GM12878 (cell line): ENCODE data around the gene CAMTA1. TPM values are rescaled to one million over a fixed set of nuclear protein-coding genes. Genes with fewer than 3 reads are reported as not detected.

Experiments
- ATAC-seq: fragments of 200-7000 bp; cut with Tn5 transposase; 3 replicates; pipeline ENCODE4 v1.9.1; 2020; ENCODE audit warnings: mild to moderate bottlenecking, moderate library complexity
- BruUV-seq: library from RNA; stranded (reverse); fragments of 400-500 nt; replicated peaks from 2 replicates; lab custom pipeline; 2021; lab: Mats Ljungman, UMichigan
- CTCF ChIA-PET: fragments of 300-600 bp; sonication (Branson Sonifier 250); formaldehyde crosslinking; extraction: SDS; loops from one replicate; lab custom pipeline; 2021; ENCODE audit warnings: inconsistent platforms; lab: Yijun Ruan, JAX
- POLR2A ChIA-PET: fragments of 350-600 bp; formaldehyde crosslinking; extraction: SDS; loops from one replicate; lab custom pipeline; 2021; ENCODE audit warnings: inconsistent platforms; lab: Charles Lee
- RAD21 ChIA-PET: fragments of 300-600 bp; sonication (Branson Sonifier 250); formaldehyde crosslinking; loops from one replicate; lab custom pipeline; 2023; ENCODE audit warnings: antibody characterized with exemption; ENCODE audit not compliant: unreplicated experiment; lab: Charles Lee
- SMC1A ChIA-PET: fragments of 300-600 bp; sonication (Branson Sonifier 250); formaldehyde crosslinking; loops from one replicate; lab custom pipeline; 2023; ENCODE audit not compliant: unreplicated experiment, uncharacterized antibody; lab: Charles Lee
- DNase-seq: peaks from one replicate; pipeline ENCODE4 v3.0.0-alpha.2; 2011; ENCODE audit warnings: low read depth, low spot score
- FAIRE-seq: peaks from 3 replicates; lab custom pipeline; 2011; peaks lifted over from hg19 to GRCh38; lab: Jason Lieb, UNC
- H2AFZ ChIP-seq: 2 replicates; pipeline ENCODE4 v1.6.0; 2011; ENCODE audit warnings: low read depth, low read length, control low read depth; ENCODE audit not compliant: control insufficient read depth
- H3K27ac ChIP-seq: 2 replicates; pipeline ENCODE4 v1.5.1; 2011; ENCODE audit warnings: control low read depth; ENCODE audit not compliant: control insufficient read depth, insufficient read depth
- H3K27me3 ChIP-seq, 2 experiments: replicated peaks in 1 of 2; 2 replicates each; pipeline versions ENCODE4 v1.6.0 to v1.6.1; 2011; ENCODE audit warnings: low read length in 1 of 2; ENCODE audit not compliant: control insufficient read depth in 2 of 2, insufficient read depth in 2 of 2
- H3K36me3 ChIP-seq, 2 experiments: 2 replicates each; pipeline ENCODE4 v1.5.1; 2011; ENCODE audit warnings: low read length in 1 of 2; ENCODE audit not compliant: control insufficient read depth in 2 of 2, insufficient read depth in 2 of 2
- H3K4me1 ChIP-seq: 2 replicates; pipeline ENCODE4 v1.6.1; 2011; ENCODE audit warnings: mild to moderate bottlenecking, low read length, moderate library complexity, mixed read lengths; ENCODE audit not compliant: control insufficient read depth, insufficient read depth
- H3K4me2 ChIP-seq: 2 replicates; pipeline ENCODE4 v1.6.0; 2011; ENCODE audit warnings: control low read depth; ENCODE audit not compliant: control insufficient read depth, insufficient read depth
- H3K4me3 ChIP-seq: fragments of 200-600 bp; sonication (generic); 2 replicates; pipeline ENCODE4 v1.5.1; 2016
- H3K79me2 ChIP-seq: 2 replicates; pipeline ENCODE4 v1.6.0; 2011; ENCODE audit warnings: low read length; ENCODE audit not compliant: control insufficient read depth, insufficient read depth
- H3K9ac ChIP-seq: 2 replicates; pipeline ENCODE4 v1.8.0; 2011; ENCODE audit warnings: low read length, control low read depth, mixed read lengths; ENCODE audit not compliant: control insufficient read depth, insufficient read depth
- H3K9me3 ChIP-seq: replicated peaks from 3 replicates; pipeline ENCODE4 v1.5.1; 2011; ENCODE audit warnings: mild to moderate bottlenecking, low read length; ENCODE audit not compliant: control insufficient read depth, insufficient read depth
- H4K20me1 ChIP-seq: 2 replicates; pipeline ENCODE4 v1.6.0; 2011; ENCODE audit not compliant: control insufficient read depth, insufficient read depth
- ASH2L ChIP-seq: fragments of 300-600, 200-600 bp; sonication (generic); IDR thresholded peaks from 2 replicates; pipeline ENCODE4 v1.6.1; 2017; ENCODE audit warnings: low read depth, mild to moderate bottlenecking, borderline replicate concordance
- KDM1A ChIP-seq: fragments of 200-600 bp; sonication (generic); IDR thresholded peaks from 2 replicates; pipeline ENCODE4 v1.6.1; 2016; ENCODE audit warnings: borderline replicate concordance
- MTA3 ChIP-seq: IDR thresholded peaks from 2 replicates; pipeline ENCODE4 v1.6.1; 2012; ENCODE audit warnings: low read length, inconsistent platforms, borderline replicate concordance
- NFIC ChIP-seq: IDR thresholded peaks from 2 replicates; pipeline ENCODE4 v1.6.1; 2012; ENCODE audit warnings: low read depth, mild to moderate bottlenecking, inconsistent platforms, low read length, moderate library complexity
- NR2F1 ChIP-seq: fragments of 450-650 bp; conservative IDR thresholded peaks from 2 replicates; pipeline ENCODE4 v1.6.1; 2017; ENCODE audit warnings: mild to moderate bottlenecking
- SMC3 ChIP-seq: IDR thresholded peaks from 2 replicates; pipeline ENCODE4 v1.6.1; 2011; ENCODE audit warnings: low read length, improper control_type of control experiment, borderline replicate concordance
- SREBF1 ChIP-seq: IDR thresholded peaks from 2 replicates; pipeline ENCODE4 v1.6.1; 2012; ENCODE audit warnings: mild to moderate bottlenecking, low read length
- SREBF2 ChIP-seq: IDR thresholded peaks from 2 replicates; pipeline ENCODE4 v1.6.1; 2012; ENCODE audit warnings: mild to moderate bottlenecking, low read length
- TBL1XR1 ChIP-seq: IDR thresholded peaks from 2 replicates; pipeline ENCODE4 v1.6.1; 2012; ENCODE audit warnings: low read depth, low read length, improper control_type of control experiment
- TCF3 ChIP-seq: IDR thresholded peaks from 2 replicates; pipeline ENCODE4 v1.6.1; 2012; ENCODE audit warnings: low read depth, mild to moderate bottlenecking, low read length, borderline replicate concordance; ENCODE audit not compliant: insufficient read depth
- TCF7 ChIP-seq: IDR thresholded peaks from 2 replicates; pipeline ENCODE4 v1.6.1; 2014; ENCODE audit warnings: antibody characterized with exemption, borderline replicate concordance
- YBX1 ChIP-seq: fragments of 450-650 bp; IDR thresholded peaks from 2 replicates; pipeline ENCODE4 v1.6.1; 2016; ENCODE audit warnings: antibody characterized with exemption
- ZNF687 ChIP-seq: fragments of 450-650 bp; IDR thresholded peaks from 2 replicates; pipeline ENCODE4 v1.6.1; 2017; ENCODE audit warnings: mild to moderate bottlenecking, moderate library complexity
- WGBS: methylation state at CpG from one replicate; pipeline ENCODE4 v1.1.6; 2016; ENCODE audit warnings: low lambda C conversion rate; ENCODE audit not compliant: insufficient replicate concordance, insufficient coverage; ENCODE audit errors: missing lambda C conversion rate; 5-methylcytosine and 5-hydroxymethylcytosine counted together
- in situ Hi-C: fragments of 300-500 bp; cut with MboI; formaldehyde crosslinking; loops from 9 replicates; pipeline ENCODE4 v1.14.3; 2018; ENCODE audit warnings: mixed read lengths
- intact Hi-C: fragments of 100-400 bp; cut with micrococcal nuclease; formaldehyde crosslinking; loops from one replicate; pipeline ENCODE4 v1.14.2; 2022; ENCODE audit not compliant: unreplicated experiment
- polyA plus RNA-seq, 11 experiments: library from polyadenylated mRNA; depleted of rRNA in 4 of 11; unstranded in 6 of 11; stranded (reverse) in 5 of 11; fragments of >200 nt; fragmentation: Nextera tagmentation in 4 of 11; fragmentation: Illumina TruSeq in 1 of 11; extraction: Ambion mirVana in 4 of 11; extraction: Trizol in 1 of 11; gene quantifications; 1 replicate in 1 of 11; 2 replicates in 10 of 11; pipeline versions ENCODE4 v1.2.1 to v1.2.3, GENCODE V29; 2011 to 2016; ENCODE audit warnings: inconsistent platforms in 2 of 11, missing spikeins in 2 of 11, low read depth in 1 of 11
- total RNA-seq, 4 experiments: library from RNA; depleted of rRNA in 3 of 4; stranded (reverse); fragments of >200 nt in 3 of 4; fragmentation: Illumina TruSeq in 1 of 4; extraction: Trizol in 1 of 4; gene quantifications; 2 replicates each; pipeline versions ENCODE4 v1.2.1 to v1.2.3, GENCODE V29; 2013 to 2021

CAMTA1 gene
- total and polyA plus RNA-seq, 10 of the 15 experiments (the other 5 are each of a cell fraction or from before 2014, with no cell fraction given), result 37.7 to 148 (median 76.4) TPM

- Histone ChIP-seq H3K79me2 (no peaks in the 10 kb centered on the region), H4K20me1 (no peaks in the 10 kb centered on the region), H3K4me3 (no peak overlapping the region), H3K4me1 (no peaks in the 10 kb centered on the region), H2AFZ (no peak overlapping the region), H3K9me3 (no peaks in the 10 kb centered on the region; the same call in 2 of the 3 replicates), H3K36me3 (no peaks in the 10 kb centered on the region), H3K27ac (no peak overlapping the region), H3K9ac (no peak overlapping the region), H3K27me3 (no peaks in the 10 kb centered on the region; a peak in 2 of 4 replicates), H3K4me2 (no peak overlapping the region)
- BruUV-seq, result no TSS peak
- no peak for ATAC-seq
- in situ Hi-C loops (no loop called here), intact Hi-C loops (no loop called here)
- 43% methylated on average over 30 of the region's 32 CpGs for WGBS
- CTCF ChIA-PET, result no interaction called here
- TF ChIP-seq ASH2L, result no peak
- no peak for TF ChIP-seq SREBF1
- TF ChIP-seq NFIC, result no peak
- TF ChIP-seq SMC3, result no peak
- no peak for TF ChIP-seq MTA3
- no peak for TF ChIP-seq YBX1
- TF ChIP-seq NR2F1, result no peak
- no peak for TF ChIP-seq TCF7
- TF ChIP-seq TCF3, result no peak
- TF ChIP-seq SREBF2, result no peak
- no peak for TF ChIP-seq TBL1XR1
- TF ChIP-seq ZNF687, result no peak
- TF ChIP-seq KDM1A, result no peak
- SMC1A ChIA-PET, result no interaction called here
- POLR2A ChIA-PET, result no interaction called here
- RAD21 ChIA-PET, result no interaction called here
- DNase-seq, result no peak
- no peak for FAIRE-seq
Measured at GRCh38 chr1:7050751-7051665, 265.8 kb downstream of the CAMTA1 start.
